HPDE6-E6E7 (cell line): Measurements from ENCODE around the gene HOXD8.

Experiments
- DNase-seq: peaks from one replicate; pipeline ENCODE4 v3.0.0; 2011; ENCODE audit warnings: missing footprints; ENCODE audit errors: extremely low spot score

Gene HOXD8

DNA sequence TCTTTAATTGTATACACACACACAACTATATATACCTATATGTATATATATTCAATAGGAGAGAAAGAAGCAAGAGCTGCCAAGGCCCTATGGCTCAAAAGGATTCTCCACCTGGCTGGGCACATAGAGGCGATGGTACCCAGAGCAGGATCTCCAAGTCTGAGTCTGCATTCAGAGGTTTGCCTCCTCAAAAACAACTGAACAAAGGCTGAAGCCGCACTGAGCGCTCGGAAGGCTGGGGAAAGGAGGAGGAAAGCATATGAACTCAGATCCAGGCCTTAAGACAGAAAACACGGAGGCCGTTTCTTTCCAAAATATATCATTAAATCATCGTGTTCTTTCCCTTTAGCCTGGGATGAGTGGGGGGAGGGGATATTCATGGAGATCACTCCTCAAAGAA, 26.3 kb upstream of the HOXD8 start:
- DNase-seq = no peak

GRCh38 chr2:176103742-176104315, 25.7 kb upstream of the HOXD8 start:
- no peak for DNase-seq

DNA sequence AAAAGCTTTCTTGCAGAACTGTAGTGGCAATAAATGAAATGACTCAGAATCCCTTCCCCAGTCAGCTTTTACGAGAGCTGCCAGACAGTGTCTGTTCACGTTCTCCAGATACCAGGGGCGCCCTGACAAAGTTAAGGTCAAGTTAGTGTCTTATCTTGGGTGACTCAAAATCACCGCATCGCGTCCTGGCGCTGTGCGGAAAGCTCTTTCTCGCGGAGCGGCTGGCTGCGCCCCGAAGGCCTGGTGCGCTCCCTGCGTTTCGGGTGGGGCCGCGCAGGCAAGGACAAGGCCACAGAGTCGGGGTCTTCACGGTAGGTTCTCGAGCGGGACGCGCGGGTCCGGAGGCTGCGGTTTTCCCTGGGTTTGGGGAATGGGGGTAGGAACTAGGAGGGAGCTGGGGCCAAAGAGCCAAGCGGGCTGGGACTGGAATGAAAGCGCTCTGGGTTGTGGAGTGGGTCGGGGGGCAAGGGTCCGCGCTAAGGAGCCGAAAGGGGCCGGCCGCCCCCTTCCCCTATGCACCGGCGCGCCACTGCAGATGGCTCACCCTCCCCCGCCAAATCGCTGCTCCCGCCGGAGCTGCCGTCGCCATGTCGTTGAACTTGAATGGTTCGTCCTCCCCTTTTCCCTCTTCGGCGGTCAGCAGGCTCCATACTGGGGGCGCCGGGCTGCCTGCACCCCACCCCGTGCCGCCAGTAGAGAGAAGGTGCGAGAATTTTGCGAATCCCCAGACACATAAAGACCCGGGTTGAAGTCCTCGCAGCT, 25.0 kb upstream of the HOXD8 start:
- no peak for DNase-seq

- no peak for DNase-seq
Observed at GRCh38 chr2:176105078-176105729, 24.3 kb upstream of the HOXD8 start.

GRCh38 chr2:176105730-176106580, 23.6 kb upstream of the HOXD8 start:
- DNase-seq = no peak

DNA sequence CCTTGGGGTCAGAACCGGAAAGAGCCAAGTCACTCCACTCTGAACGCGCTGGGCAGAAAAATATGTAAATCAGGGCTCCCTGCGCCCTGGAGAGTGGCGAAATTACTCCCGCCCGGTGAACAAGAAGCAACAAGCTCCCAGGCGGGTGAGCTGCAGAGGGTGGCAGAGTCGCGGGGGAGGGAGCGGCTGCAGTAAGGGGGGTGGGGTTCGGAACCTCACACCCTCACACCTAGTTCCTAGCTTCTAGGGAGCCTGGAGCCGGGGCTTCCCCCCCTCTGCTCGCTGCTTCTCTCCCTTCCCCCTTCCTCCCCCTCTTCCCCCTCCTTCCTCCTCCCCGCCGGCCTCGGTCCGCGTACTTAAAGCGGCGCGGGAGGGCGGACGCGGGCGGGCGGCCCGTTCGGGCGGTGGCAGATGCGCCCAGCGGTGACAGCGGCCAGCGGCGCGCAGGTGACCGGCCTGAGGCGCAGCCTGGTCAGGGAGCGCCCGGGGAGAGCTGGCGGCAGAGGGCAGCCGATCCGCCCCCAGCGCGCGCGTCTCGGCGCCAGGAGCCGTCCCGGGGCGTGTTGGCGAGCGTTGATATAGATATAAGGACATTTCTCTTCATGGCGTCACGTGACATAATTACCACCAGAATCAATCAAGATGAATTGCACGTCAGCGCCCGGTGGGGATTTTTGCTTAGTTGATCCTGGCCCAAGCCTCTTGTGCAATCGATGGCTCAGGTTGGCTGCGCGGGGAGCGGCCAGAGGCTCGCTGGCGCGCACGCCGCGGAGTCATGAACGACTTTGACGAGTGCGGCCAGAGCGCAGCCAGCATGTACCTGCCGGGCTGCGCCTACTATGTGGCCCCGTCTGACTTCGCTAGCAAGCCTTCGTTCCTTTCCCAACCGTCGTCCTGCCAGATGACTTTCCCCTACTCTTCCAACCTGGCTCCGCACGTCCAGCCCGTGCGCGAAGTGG, 22.6 kb upstream of the HOXD8 start, which contains the start of gene HOXD11:
Gene HOXD11 (plus strand): TSS at position 700 of the 959 bp plus-strand sequence. CDS start 76 bp downstream, at position 776.
- peak; percentile 31 for DNase-seq

GRCh38 chr2:176107731-176108181, 21.7 kb upstream of the HOXD8 start:
- no peak for DNase-seq

DNA sequence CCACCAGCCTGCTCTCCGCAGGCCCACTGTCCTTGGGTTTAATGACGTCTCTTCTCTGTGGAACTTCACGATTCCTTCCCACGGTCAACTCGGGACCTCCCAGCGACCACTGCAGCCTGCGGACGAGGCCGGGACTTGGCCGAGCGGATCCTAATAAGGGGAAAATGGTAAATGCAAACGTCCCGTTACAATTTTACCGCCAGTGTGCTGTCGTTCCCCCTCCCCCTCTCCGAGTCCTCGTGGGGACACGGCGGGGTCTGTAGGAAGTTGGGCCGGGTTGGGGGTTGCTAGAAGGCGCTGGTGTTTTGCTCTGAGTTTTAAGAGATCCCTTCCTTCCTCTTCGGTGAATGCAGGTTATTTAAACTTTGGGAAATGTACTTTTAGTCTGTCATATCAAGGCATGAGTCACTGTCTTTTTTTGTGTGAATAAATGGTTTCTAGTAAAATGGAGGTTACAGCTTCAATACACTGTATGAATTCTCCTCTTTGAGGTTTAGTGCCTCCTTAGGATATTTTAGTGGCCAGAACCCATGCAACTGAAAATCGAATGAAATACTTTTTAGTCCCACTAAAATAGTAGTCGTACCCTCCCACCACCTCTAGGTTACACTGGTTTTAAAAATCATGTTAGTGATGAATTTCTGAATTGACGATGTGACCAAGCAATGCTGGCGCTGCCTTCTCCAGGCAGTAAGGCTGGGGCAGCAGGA, 20.2 kb upstream of the HOXD8 start:
- no peak for DNase-seq

DNA sequence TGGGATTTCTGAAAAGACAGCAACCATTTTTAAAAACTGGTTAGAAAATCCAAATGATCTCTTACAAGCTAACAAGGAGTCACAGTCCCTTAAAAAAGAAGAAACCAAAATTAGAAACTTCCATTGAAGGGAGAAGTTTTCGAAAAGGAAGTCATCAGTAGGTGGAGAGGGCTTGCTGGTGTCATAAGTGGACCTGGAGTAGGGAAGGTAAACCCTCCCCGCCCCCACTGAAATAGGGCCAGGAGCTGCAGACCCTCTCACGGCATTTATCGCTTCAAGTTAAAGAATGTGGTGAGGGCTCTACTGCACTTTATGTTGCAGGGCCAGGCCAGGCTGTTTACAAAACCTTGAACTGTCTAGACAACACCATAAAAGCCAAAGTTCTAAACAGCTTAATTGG, 19.6 kb upstream of the HOXD8 start:
- no peak for DNase-seq

- DNase-seq = no peak
Observed at GRCh38 chr2:176110415-176111308, 18.8 kb upstream of the HOXD8 start.

DNA sequence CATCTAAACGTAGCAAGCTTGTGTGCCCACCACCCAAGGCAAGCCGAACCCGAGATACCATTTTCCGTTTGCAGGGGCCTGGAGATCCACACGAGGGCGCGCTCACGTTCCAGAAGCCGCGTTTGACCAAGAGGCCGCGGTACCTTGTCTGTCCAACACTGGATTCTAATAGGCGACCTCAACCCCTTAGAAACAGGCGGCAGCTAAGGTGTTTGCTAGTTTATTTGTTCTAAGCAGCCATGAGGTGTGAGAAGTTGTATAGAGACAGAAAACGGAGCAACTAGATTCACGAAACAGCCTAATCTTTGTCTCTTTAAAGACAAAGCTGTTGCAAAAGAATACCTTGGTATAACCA, 18.2 kb upstream of the HOXD8 start:
- DNase-seq = no peak

- no peak for DNase-seq
Observed at GRCh38 chr2:176111846-176112374, 17.6 kb upstream of the HOXD8 start.

GRCh38 chr2:176112375-176113302, 16.9 kb upstream of the HOXD8 start:
- DNase-seq = no peak

DNA sequence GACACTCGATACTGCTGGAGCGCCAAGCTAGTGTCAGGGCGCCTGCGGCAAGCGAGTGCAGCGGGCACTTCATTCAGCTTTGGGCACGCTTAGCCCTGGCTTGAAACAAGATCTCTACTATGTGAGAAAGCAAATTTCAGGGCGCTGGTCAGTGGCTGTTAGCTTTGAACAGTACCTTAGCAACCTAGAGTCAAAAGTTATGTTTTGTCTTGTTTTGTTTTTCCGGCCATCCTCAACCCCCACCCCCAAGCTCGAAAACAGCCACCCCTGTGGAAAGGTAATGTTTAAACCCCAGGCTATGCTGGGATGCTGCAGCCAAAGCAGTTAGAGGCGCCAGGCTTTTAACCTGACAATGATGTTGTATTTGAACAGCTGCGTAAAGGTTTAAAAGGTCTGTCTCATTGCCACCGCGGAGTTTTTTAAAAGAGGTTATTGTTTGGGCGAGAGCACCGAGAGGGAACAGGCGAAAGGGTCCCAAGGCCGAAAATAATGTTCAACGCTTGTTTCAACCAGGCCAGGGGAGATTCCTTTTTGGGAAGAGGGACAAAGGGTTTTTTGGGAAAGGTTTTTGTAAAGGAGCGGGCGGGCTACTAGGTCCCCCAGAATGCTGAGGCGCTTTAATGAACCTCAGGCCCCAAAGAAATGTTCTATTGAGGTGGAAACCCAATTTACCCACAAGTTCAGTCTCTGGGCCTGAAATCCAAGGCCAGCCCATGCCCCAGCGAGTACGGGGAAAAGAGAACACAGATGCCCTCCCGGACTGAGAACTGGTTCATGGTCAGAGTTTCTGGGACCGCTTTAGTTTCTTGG, 15.2 kb upstream of the HOXD8 start:
- DNase-seq = no peak

- DNase-seq = no peak
Observed at GRCh38 chr2:176114930-176115625, 14.4 kb upstream of the HOXD8 start.
